ENCODE data around the gene ATP8A2. TPM values are rescaled to one million over a fixed set of nuclear protein-coding genes. Genes with fewer than 3 reads are reported as not detected.

ATP8A2 gene
- total and polyA plus RNA-seq, 12 donors = under 0.01 to 0.18 (median 0.10) TPM; not detected in 3

- Histone ChIP-seq H3K36me3 (no peaks in the 10 kb centered on the region), H3K27ac (no peak overlapping the region), H3K9me3 (no peaks in the 10 kb centered on the region), H3K4me1 (peaks cover 0 to 14% (median 8%) of the 10 kb centered on the region in 9 donors), H3K27me3 (peaks cover 0 to 11% (median 0%) of the 10 kb centered on the region in 7 donors), H3K4me3 (no peak overlapping the region)
- WGBS, 2 donors = 91 to 92% methylated on average over 4 of the region's 4 CpGs
- DNase-seq (no peak), ATAC-seq (no peak)
- TF ChIP-seq, protein P1, sequence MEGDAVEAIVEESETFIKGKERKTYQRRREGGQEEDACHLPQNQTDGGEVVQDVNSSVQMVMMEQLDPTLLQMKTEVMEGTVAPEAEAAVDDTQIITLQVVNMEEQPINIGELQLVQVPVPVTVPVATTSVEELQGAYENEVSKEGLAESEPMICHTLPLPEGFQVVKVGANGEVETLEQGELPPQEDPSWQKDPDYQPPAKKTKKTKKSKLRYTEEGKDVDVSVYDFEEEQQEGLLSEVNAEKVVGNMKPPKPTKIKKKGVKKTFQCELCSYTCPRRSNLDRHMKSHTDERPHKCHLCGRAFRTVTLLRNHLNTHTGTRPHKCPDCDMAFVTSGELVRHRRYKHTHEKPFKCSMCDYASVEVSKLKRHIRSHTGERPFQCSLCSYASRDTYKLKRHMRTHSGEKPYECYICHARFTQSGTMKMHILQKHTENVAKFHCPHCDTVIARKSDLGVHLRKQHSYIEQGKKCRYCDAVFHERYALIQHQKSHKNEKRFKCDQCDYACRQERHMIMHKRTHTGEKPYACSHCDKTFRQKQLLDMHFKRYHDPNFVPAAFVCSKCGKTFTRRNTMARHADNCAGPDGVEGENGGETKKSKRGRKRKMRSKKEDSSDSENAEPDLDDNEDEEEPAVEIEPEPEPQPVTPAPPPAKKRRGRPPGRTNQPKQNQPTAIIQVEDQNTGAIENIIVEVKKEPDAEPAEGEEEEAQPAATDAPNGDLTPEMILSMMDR (IDR thresholded peaks at IDR 0.05) = no peak
- intact Hi-C loops (cut with DNase I) = no loop called here
These were observed 311.3 kb downstream of the ATP8A2 start for GRCh38 chr13:25683056-25683455.

DNA sequence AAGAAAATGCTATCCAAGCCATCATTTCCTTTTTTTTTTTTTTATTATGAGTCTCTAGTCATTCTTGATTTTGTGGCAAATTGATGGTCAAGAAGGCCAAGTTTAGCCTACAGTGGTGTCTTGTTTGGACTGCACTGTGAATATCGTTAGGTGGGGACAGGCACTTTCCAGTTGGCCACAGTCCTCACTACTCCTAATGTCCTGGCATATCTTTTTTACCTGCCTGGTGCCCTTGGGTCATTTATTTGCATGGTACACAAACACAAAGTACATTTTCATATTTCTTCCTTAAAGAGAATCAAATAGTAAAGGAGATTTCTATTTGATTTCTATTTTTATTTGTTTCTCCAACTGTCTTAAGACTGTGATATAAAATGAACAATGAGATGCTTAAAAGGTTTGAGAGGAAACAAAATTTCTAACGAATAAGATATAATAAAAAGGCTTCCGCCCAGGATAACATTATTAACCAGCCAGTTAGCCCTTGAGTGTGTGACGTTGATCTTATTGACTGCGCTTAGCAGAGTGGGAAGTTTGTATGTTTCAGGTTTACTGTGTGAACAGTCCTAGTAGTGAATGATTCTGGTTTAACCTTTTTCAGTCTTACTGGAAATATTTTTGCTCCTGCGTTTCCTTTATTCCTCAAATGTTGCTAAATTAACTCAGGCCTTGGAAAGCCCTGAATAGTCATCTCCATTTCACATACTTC is 312.0 kb downstream of the ATP8A2 start:
- no peak overlapping the region for H3K27ac ChIP-seq
- peaks cover 0 to 17% (median 8%) of the 10 kb centered on the region in 9 donors for H3K4me1 ChIP-seq
- no peaks in the 10 kb centered on the region for H3K9me3 ChIP-seq
- no peak for DNase-seq
- no peak for ATAC-seq
- peaks cover 0 to 11% (median 0%) of the 10 kb centered on the region in 7 donors for H3K27me3 ChIP-seq
- TF ChIP-seq, protein P1 (IDR thresholded peaks at IDR 0.05) = no peak
- H3K4me3 ChIP-seq = no peak overlapping the region
- WGBS, 2 donors = 89 to 91% methylated on average over 6 of the region's 6 CpGs
- intact Hi-C loops (cut with DNase I) = no loop called here
- no peaks in the 10 kb centered on the region for H3K36me3 ChIP-seq

- no peak for ATAC-seq
- TF ChIP-seq, protein P1 (IDR thresholded peaks at IDR 0.05) = no peak
- no peak for DNase-seq
- Histone ChIP-seq H3K27me3 (peaks cover 0 to 11% (median 0%) of the 10 kb centered on the region in 7 donors), H3K4me3 (no peak overlapping the region), H3K9me3 (no peaks in the 10 kb centered on the region), H3K4me1 (peaks cover 0 to 17% (median 8%) of the 10 kb centered on the region in 9 donors), H3K27ac (no peak overlapping the region), H3K36me3 (no peaks in the 10 kb centered on the region)
- 67 to 79% methylated on average over 4 of the region's 4 CpGs for WGBS, 2 donors
- intact Hi-C loops (cut with DNase I) = no loop called here
These were observed 312.7 kb downstream of the ATP8A2 start for GRCh38 chr13:25684491-25684890.

GRCh38 chr13:25686831-25687470 is 315.2 kb downstream of the ATP8A2 start:
- DNase-seq (no peak), ATAC-seq (peak in 2 of 8 donors; percentile 18 to 33)
- H3K4me1 ChIP-seq = peaks cover 0 to 17% (median 8%) of the 10 kb centered on the region in 9 donors
- H3K27me3 ChIP-seq = peaks cover 0 to 4% (median 0%) of the 10 kb centered on the region in 7 donors
- H3K9me3 ChIP-seq = no peaks in the 10 kb centered on the region
- H3K36me3 ChIP-seq = no peaks in the 10 kb centered on the region
- TF ChIP-seq, protein P1 (IDR thresholded peaks at IDR 0.05) = no peak
- 90 to 93% methylated on average over 9 of the region's 9 CpGs for WGBS, 2 donors
- intact Hi-C loops (cut with DNase I) = no loop called here
- no peak overlapping the region for H3K27ac ChIP-seq
- no peak overlapping the region for H3K4me3 ChIP-seq
